ENCODE measurements around the gene SNX6. TPM values are rescaled to one million over a fixed set of nuclear protein-coding genes. Genes with fewer than 3 reads are reported as not detected.

The SNX6 gene
- total RNA-seq, 1 experiment from 2014 or later: 73.4 TPM

GRCh38 chr14:34582117-34582680 lies 47.7 kb downstream of the SNX6 start:
- H3K9me2 ChIP-seq (ENCODE audit: insufficient read depth): no peaks in the 10 kb centered on the region
- H3K4me1 ChIP-seq (ENCODE audit: control insufficient read depth in 1 of 2, insufficient read depth in 2 of 2, low read length in 2 of 2): no peaks in the 10 kb centered on the region
- no peak overlapping the region for H3K9ac ChIP-seq (ENCODE audit: low read length)
- CTCF ChIA-PET: no interaction called here
- no peak for TF ChIP-seq CBX3 (IDR thresholded peaks at IDR 0.05; ENCODE audit: low read depth)
- TF ChIP-seq JUND (IDR thresholded peaks at IDR 0.05): no peak
- TF ChIP-seq, protein P1, sequence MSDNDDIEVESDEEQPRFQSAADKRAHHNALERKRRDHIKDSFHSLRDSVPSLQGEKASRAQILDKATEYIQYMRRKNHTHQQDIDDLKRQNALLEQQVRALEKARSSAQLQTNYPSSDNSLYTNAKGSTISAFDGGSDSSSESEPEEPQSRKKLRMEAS (IDR thresholded peaks at IDR 0.05): no peak
- TF ChIP-seq ZFX (IDR thresholded peaks at IDR 0.05): no peak
- TF ChIP-seq SRF (IDR thresholded peaks at IDR 0.05; ENCODE audit: low read depth): no peak
- TF ChIP-seq YY1 (IDR thresholded peaks at IDR 0.05; ENCODE audit: extremely low read depth, insufficient replicate concordance, low read depth, low read length): no peak
- TF ChIP-seq POLR2A (IDR thresholded peaks at IDR 0.05; ENCODE audit: borderline replicate concordance, extremely low read depth, insufficient read depth, insufficient read length): no peak
- TF ChIP-seq TCF7L2 (IDR thresholded peaks at IDR 0.05; ENCODE audit: borderline replicate concordance, extremely low read depth, insufficient read depth, insufficient read length): no peak
- TF ChIP-seq EZH2 (IDR thresholded peaks at IDR 0.05): no peak
- TF ChIP-seq, protein P2, sequence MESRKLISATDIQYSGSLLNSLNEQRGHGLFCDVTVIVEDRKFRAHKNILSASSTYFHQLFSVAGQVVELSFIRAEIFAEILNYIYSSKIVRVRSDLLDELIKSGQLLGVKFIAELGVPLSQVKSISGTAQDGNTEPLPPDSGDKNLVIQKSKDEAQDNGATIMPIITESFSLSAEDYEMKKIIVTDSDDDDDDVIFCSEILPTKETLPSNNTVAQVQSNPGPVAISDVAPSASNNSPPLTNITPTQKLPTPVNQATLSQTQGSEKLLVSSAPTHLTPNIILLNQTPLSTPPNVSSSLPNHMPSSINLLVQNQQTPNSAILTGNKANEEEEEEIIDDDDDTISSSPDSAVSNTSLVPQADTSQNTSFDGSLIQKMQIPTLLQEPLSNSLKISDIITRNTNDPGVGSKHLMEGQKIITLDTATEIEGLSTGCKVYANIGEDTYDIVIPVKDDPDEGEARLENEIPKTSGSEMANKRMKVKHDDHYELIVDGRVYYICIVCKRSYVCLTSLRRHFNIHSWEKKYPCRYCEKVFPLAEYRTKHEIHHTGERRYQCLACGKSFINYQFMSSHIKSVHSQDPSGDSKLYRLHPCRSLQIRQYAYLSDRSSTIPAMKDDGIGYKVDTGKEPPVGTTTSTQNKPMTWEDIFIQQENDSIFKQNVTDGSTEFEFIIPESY (IDR thresholded peaks at IDR 0.05; ENCODE audit: extremely low read depth, insufficient replicate concordance, low read length): no peak
- TF ChIP-seq SIN3A (IDR thresholded peaks at IDR 0.05; ENCODE audit: low read depth): no peak
- no peak for TF ChIP-seq POLR2AphosphoS5 (IDR thresholded peaks at IDR 0.05; ENCODE audit: low read depth, low read length)
- TF ChIP-seq, protein P3, sequence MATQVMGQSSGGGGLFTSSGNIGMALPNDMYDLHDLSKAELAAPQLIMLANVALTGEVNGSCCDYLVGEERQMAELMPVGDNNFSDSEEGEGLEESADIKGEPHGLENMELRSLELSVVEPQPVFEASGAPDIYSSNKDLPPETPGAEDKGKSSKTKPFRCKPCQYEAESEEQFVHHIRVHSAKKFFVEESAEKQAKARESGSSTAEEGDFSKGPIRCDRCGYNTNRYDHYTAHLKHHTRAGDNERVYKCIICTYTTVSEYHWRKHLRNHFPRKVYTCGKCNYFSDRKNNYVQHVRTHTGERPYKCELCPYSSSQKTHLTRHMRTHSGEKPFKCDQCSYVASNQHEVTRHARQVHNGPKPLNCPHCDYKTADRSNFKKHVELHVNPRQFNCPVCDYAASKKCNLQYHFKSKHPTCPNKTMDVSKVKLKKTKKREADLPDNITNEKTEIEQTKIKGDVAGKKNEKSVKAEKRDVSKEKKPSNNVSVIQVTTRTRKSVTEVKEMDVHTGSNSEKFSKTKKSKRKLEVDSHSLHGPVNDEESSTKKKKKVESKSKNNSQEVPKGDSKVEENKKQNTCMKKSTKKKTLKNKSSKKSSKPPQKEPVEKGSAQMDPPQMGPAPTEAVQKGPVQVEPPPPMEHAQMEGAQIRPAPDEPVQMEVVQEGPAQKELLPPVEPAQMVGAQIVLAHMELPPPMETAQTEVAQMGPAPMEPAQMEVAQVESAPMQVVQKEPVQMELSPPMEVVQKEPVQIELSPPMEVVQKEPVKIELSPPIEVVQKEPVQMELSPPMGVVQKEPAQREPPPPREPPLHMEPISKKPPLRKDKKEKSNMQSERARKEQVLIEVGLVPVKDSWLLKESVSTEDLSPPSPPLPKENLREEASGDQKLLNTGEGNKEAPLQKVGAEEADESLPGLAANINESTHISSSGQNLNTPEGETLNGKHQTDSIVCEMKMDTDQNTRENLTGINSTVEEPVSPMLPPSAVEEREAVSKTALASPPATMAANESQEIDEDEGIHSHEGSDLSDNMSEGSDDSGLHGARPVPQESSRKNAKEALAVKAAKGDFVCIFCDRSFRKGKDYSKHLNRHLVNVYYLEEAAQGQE (IDR thresholded peaks at IDR 0.05; ENCODE audit: low read depth): no peak
- TF ChIP-seq RAD21 (IDR thresholded peaks at IDR 0.05; ENCODE audit: low read depth): no peak
- no peak for TF ChIP-seq ELF1 (IDR thresholded peaks at IDR 0.05; ENCODE audit: borderline replicate concordance, low read depth)
- no peak for TF ChIP-seq FOSL1 (IDR thresholded peaks at IDR 0.05; ENCODE audit: low read depth)
- BruUV-seq (replicated peaks): no TSS peak
- H2AFZ ChIP-seq (ENCODE audit: low read depth, low read length, poor library complexity, severe bottlenecking): no peak overlapping the region
- H3K79me2 ChIP-seq (ENCODE audit: insufficient read depth, low read length): no peaks in the 10 kb centered on the region
- H3K27me3 ChIP-seq (ENCODE audit: insufficient read depth, low read length): no peaks in the 10 kb centered on the region
- H3K27ac ChIP-seq (ENCODE audit: low read depth, low read length): no peak overlapping the region
- POLR2A ChIA-PET: no interaction called here
- RAD21 ChIA-PET (ENCODE audit: low non-redundant PET in 1 of 2, low total read pairs in 2 of 2, uncharacterized antibody in 2 of 2, unreplicated experiment in 2 of 2): no interaction called here
- H3K36me3 ChIP-seq (ENCODE audit: control insufficient read depth in 1 of 2, insufficient read depth in 2 of 2, low read length in 2 of 2): peaks cover 13 to 33% of the 10 kb centered on the region in 2 experiments; a peak in 3 of 4 replicates
- no peak overlapping the region for H3K4me3 ChIP-seq (replicated peaks in 1 of 2; ENCODE audit: low read depth in 1 of 2, low read length in 2 of 2)
- DNase-seq (ENCODE audit: low read depth, low spot score) (no peak), ATAC-seq (no peak)
- H4K20me1 ChIP-seq (ENCODE audit: insufficient read depth): no peaks in the 10 kb centered on the region
- H3K4me2 ChIP-seq (ENCODE audit: low read length): no peak overlapping the region
- intact Hi-C loops (cut with micrococcal nuclease): loop anchor here (10.0 kb wide), 1 partner anchor 833 kb away; no protein-coding TSS in a partner anchor
- H3K9me3 ChIP-seq (ENCODE audit: control insufficient read depth in 1 of 2, insufficient read depth in 1 of 2, low read depth in 1 of 2, low read length in 2 of 2): no peaks in the 10 kb centered on the region
